ENCODE results near the gene GNG12. TPM values are rescaled to one million over a fixed set of nuclear protein-coding genes. Genes with fewer than 3 reads are reported as not detected.
A peak's percentile ranks its signal among the peaks of the same experiment; 100 is the strongest.

GNG12 gene
- polyA plus RNA-seq, 1 donor (not counting 4 experiments of a cell fraction or from before 2014, with no cell fraction given), result 208 TPM

- Histone ChIP-seq H4K20me1 (ENCODE audit: control insufficient read depth, extremely low read depth, insufficient read depth, low read length) (no peaks in the 10 kb centered on the region), H3K27me3 (ENCODE audit: control insufficient read depth, extremely low read depth, insufficient read depth, low read length) (no peaks in the 10 kb centered on the region), H3K4me1 (ENCODE audit: control insufficient read depth, extremely low read depth, insufficient read depth, low read length) (peaks cover 6% of the 10 kb centered on the region), H2AFZ (ENCODE audit: control insufficient read depth, low read length) (no peak overlapping the region), H3K36me3 (ENCODE audit: control insufficient read depth in 2 of 2, extremely low read depth in 1 of 2, insufficient read depth in 2 of 2, low read length in 2 of 2) (peaks cover 7 to 10% of the 10 kb centered on the region in 2 experiments), H3K9me3 (ENCODE audit: control insufficient read depth, low read depth, low read length) (no peaks in the 10 kb centered on the region), H3K4me2 (ENCODE audit: control insufficient read depth, extremely low read depth, insufficient read depth, low read depth, low read length) (no peak overlapping the region), H3K9ac (ENCODE audit: control insufficient read depth, extremely low read depth, insufficient read depth, low read length) (no peak overlapping the region), H3K9me1 (ENCODE audit: control insufficient read depth, extremely low read depth, insufficient read depth, low read length) (no peaks in the 10 kb centered on the region), H3K4me3 (ENCODE audit: control insufficient read depth in 2 of 3, extremely low read depth in 1 of 3, insufficient read depth in 2 of 3, low read depth in 1 of 3, low read length in 3 of 3) (no peak overlapping the region), H3K27ac (ENCODE audit: control insufficient read depth, insufficient read depth, low read length) (no peak overlapping the region), H3K79me2 (ENCODE audit: control insufficient read depth, insufficient read depth, low read length) (no peaks in the 10 kb centered on the region)
- TF ChIP-seq, protein P1, sequence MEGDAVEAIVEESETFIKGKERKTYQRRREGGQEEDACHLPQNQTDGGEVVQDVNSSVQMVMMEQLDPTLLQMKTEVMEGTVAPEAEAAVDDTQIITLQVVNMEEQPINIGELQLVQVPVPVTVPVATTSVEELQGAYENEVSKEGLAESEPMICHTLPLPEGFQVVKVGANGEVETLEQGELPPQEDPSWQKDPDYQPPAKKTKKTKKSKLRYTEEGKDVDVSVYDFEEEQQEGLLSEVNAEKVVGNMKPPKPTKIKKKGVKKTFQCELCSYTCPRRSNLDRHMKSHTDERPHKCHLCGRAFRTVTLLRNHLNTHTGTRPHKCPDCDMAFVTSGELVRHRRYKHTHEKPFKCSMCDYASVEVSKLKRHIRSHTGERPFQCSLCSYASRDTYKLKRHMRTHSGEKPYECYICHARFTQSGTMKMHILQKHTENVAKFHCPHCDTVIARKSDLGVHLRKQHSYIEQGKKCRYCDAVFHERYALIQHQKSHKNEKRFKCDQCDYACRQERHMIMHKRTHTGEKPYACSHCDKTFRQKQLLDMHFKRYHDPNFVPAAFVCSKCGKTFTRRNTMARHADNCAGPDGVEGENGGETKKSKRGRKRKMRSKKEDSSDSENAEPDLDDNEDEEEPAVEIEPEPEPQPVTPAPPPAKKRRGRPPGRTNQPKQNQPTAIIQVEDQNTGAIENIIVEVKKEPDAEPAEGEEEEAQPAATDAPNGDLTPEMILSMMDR (optimal IDR thresholded peaks at IDR 0.05 in 1 of 3, IDR thresholded peaks at IDR 0.05 in 1 of 3, conservative IDR thresholded peaks at IDR 0.05 in 1 of 3; ENCODE audit: extremely low read depth in 1 of 3, insufficient read depth in 2 of 3, low read length in 3 of 3), result no peak
- no peak for TF ChIP-seq EZH2 (IDR thresholded peaks at IDR 0.05; ENCODE audit: low read length)
- DNase-seq (ENCODE audit: low read depth, low spot score) (no peak), FAIRE-seq (peak; percentile 23)
- dilution Hi-C loops (cut with MboI; ENCODE audit: extremely low pct_ligation_motif_present, low sequenced_read_pairs), result no loop called here
Measured at GRCh38 chr1:67700220-67700619, 133.0 kb downstream of the GNG12 start.

- Histone ChIP-seq H3K27ac (ENCODE audit: control insufficient read depth, insufficient read depth, low read length) (no peak overlapping the region), H3K9me3 (ENCODE audit: control insufficient read depth, low read depth, low read length) (no peaks in the 10 kb centered on the region), H2AFZ (ENCODE audit: control insufficient read depth, low read length) (no peak overlapping the region), H3K27me3 (ENCODE audit: control insufficient read depth, extremely low read depth, insufficient read depth, low read length) (no peaks in the 10 kb centered on the region), H3K4me3 (ENCODE audit: control insufficient read depth in 2 of 3, extremely low read depth in 1 of 3, insufficient read depth in 2 of 3, low read depth in 1 of 3, low read length in 3 of 3) (no peak overlapping the region), H3K36me3 (ENCODE audit: control insufficient read depth in 2 of 2, extremely low read depth in 1 of 2, insufficient read depth in 2 of 2, low read length in 2 of 2) (peaks cover 2 to 5% of the 10 kb centered on the region in 2 experiments), H3K9me1 (ENCODE audit: control insufficient read depth, extremely low read depth, insufficient read depth, low read length) (no peaks in the 10 kb centered on the region), H3K4me2 (ENCODE audit: control insufficient read depth, extremely low read depth, insufficient read depth, low read depth, low read length) (no peak overlapping the region), H3K9ac (ENCODE audit: control insufficient read depth, extremely low read depth, insufficient read depth, low read length) (no peak overlapping the region), H3K79me2 (ENCODE audit: control insufficient read depth, insufficient read depth, low read length) (no peaks in the 10 kb centered on the region), H3K4me1 (ENCODE audit: control insufficient read depth, extremely low read depth, insufficient read depth, low read length) (peaks cover 6% of the 10 kb centered on the region), H4K20me1 (ENCODE audit: control insufficient read depth, extremely low read depth, insufficient read depth, low read length) (no peaks in the 10 kb centered on the region)
- FAIRE-seq (no peak), DNase-seq (ENCODE audit: low read depth, low spot score) (no peak)
- no peak for TF ChIP-seq EZH2 (IDR thresholded peaks at IDR 0.05; ENCODE audit: low read length)
- TF ChIP-seq, protein P1 (optimal IDR thresholded peaks at IDR 0.05 in 1 of 3, IDR thresholded peaks at IDR 0.05 in 1 of 3, conservative IDR thresholded peaks at IDR 0.05 in 1 of 3; ENCODE audit: extremely low read depth in 1 of 3, insufficient read depth in 2 of 3, low read length in 3 of 3), result no peak
- dilution Hi-C loops (cut with MboI; ENCODE audit: extremely low pct_ligation_motif_present, low sequenced_read_pairs), result loop anchor here (25.0 kb wide), 1 partner anchor 159 kb away; no protein-coding TSS in a partner anchor
Measured at GRCh38 chr1:67696708-67697107, 136.6 kb downstream of the GNG12 start.

All from keratinocyte (primary cell).